ENCODE data around the gene CLDN16.

- TF ChIP-seq CTCF (IDR thresholded peaks at IDR 0.05; ENCODE audit: low read depth, low read length) (no peak), POLR2A (IDR thresholded peaks at IDR 0.05; ENCODE audit: extremely low read depth, insufficient read length) (no peak)
- TF ChIP-seq, protein P1, sequence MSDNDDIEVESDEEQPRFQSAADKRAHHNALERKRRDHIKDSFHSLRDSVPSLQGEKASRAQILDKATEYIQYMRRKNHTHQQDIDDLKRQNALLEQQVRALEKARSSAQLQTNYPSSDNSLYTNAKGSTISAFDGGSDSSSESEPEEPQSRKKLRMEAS (IDR thresholded peaks at IDR 0.05; ENCODE audit: low read depth, low read length) = no peak
Observed at GRCh38 chr3:190380184-190380583, 7.8 kb upstream of the CLDN16 start.

All from NB4 (cell line).